Frontal cortex (tissue), 4 donors: ENCODE data around the gene TMA7. TPM values are rescaled to one million over a fixed set of nuclear protein-coding genes. Genes with fewer than 3 reads are reported as not detected.

Experiments
- DNase-seq, 2 donors: peaks; one replicate each; pipeline ENCODE4 v3.0.0; 2012; ENCODE audit warnings: low spot score in 2 of 2
- FAIRE-seq: peaks from 2 replicates; lab custom pipeline; 2012; peaks lifted over from hg19 to GRCh38; lab: Jason Lieb, UNC
- total RNA-seq: library from RNA; depleted of rRNA; stranded (reverse); fragments of >200 nt; gene quantifications from one replicate; pipeline ENCODE4 v1.2.3, GENCODE V29; 2014
- donor health status: control.
- donor health status: control.
- donor health status: control.

The TMA7 gene
- total RNA-seq, 1 donor from 2014 or later: 99.9 TPM

- DNase-seq: peak; percentile 8 to 12
These were observed 32.4 kb upstream of the TMA7 start for GRCh38 chr3:48407542-48408099.

GRCh38 chr3:48408823-48409281, 31.2 kb upstream of the TMA7 start:
- DNase-seq (no peak), FAIRE-seq (no peak)

More at GRCh38 chr3:48407542-48408099, 32.4 kb upstream of the TMA7 start:
- no peak for FAIRE-seq

DNA sequence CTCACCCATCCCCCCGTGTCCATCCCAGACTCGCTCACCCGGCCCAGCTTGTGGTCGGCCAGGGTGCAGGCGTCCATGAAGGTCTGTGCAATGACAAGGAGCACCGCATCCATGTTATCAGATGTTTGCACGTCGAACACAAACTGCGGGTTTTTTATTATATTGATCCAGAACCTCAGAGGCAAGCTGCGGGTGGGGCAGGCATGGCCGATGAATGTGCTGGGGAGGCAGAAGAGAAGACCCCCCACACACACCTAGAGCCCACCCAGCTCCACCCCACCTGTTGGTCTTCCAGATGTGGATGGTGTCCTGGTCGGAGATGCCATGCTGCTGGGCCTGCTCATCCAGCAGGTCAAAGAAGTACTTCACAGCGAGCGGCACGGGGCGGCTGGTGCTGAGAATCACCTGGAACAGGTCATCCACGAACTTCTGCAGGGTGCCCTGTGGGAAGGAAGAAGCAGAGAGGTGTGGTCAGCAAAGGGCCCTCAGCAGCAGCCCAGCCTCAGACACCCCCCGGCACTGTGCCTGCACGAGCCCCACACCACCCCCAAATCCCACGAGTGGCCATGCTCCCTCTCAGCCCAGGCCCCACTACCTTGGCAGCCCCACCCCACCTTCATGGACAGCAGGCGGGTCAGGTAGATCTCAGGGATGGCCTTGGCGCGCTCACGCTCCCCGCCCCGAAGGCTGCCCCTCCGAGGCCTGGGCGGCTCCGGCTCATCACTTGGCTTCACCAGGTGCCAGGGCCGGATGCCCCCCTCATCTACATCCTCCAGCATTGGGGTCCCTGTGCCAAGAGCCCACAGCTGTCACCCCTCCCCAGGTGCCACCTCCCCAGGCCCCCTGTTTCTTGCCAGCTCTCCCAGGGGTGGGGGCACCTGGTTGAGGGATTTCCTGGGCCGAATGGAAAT, 30.5 kb upstream of the TMA7 start:
- FAIRE-seq: no peak
- no peak for DNase-seq

DNA sequence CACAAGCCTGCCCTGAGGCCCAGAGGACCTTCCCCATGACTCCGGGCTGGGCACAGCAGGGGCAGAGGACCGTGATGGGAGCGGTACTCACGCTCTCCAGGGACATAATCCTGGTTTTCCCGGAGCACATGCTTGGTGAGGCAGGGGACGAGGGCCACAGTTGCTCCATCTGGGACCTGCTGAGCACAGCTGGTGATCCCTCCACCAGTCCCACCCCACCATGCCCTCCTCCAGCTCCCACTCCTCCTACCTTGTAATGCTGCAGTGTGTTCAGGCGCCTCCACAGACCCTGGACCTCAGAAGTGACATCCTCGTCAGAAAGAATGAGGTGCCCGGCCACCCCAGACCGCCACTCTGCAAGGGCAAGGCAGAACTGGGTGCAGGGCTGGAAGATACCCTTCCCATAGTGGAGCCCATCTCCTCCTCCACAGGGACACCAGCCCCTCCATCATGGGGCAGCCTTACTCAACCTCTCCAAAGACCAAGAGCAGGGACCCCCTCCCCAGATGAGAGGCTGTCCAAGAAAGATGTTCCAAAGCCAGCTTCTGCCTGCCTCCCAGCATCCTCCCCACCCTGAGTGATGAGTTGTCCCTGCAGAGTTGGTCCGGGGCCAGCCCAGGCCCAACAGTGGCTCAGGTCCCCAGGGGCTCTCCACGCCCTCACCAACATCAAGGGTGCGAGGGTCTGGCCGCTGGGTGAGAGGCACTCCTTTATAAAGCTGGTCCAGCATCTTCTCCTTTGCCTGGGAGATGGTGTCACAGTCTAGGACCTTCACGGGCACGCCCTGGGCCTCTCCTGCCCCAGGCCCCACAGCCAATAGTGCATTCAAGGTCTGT, 29.6 kb upstream of the TMA7 start:
- no peak for FAIRE-seq

DNA sequence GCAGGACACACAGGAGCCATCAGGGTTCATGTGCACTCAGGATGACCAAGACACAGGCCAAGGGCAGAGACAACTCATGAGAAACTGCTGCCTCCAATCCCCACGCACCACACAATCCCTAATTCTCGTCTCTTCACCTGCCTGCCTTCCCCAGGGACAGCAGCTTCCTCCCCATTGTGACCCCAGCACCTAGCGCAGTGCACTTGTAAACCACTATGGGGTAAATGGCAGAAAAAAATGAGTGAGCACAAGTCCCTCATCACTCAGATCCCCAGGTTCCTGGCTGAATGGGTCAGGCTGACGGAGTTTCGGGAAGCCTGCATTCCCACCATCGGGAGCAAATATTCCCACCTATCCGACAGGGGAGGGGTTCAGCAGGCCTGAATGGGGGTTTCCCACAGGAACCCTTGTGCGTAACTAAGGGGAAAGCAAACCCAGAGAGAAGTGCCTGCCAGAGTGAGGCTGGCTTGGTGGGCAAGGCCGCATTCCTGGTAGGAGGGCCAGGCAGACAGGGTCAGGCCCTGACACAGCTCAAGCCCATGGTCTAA, 28.9 kb upstream of the TMA7 start:
- DNase-seq: peak in 1 of 2 donors; percentile 5
- FAIRE-seq: no peak

More for the DNA sequence above, 29.6 kb upstream of the TMA7 start:
- peak in 1 of 2 donors; percentile 13 for DNase-seq

DNA sequence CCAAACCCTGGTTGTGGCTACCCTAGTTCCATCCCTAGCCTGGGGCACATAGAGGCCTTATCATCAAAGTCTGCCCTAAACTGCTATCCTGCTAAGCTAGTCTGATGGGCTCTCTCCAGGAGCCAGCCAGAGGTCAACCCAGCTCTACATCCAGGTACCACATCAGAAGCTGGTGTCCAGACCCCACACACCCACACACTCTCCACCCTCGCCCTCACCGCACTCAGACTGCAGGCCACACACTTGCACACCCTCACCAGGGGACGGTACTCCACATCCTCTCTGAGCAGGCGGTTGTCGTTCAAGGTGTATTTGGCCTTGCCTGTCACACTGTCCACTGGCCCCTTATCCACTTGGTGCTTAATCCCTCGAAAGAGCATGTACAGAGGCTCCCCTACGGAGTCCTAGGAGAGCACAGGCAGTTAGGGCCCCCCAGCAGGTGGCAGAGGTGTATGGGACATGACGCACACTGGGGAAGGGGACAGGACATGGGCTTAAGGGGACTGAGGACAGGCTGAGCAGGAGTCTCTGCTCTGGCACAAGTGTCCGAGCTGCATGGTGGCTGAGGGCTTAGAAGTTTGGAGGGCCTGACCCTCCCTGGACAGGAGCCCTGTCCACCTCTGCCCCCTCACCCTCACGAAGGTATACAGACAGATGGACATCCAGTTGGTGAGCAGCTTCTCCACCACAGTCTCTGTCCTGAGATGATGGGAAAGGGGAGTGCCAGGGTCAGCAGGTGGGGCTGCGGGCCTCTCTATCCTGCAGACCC, 28.3 kb upstream of the TMA7 start:
- FAIRE-seq (no peak), DNase-seq (no peak)

DNA sequence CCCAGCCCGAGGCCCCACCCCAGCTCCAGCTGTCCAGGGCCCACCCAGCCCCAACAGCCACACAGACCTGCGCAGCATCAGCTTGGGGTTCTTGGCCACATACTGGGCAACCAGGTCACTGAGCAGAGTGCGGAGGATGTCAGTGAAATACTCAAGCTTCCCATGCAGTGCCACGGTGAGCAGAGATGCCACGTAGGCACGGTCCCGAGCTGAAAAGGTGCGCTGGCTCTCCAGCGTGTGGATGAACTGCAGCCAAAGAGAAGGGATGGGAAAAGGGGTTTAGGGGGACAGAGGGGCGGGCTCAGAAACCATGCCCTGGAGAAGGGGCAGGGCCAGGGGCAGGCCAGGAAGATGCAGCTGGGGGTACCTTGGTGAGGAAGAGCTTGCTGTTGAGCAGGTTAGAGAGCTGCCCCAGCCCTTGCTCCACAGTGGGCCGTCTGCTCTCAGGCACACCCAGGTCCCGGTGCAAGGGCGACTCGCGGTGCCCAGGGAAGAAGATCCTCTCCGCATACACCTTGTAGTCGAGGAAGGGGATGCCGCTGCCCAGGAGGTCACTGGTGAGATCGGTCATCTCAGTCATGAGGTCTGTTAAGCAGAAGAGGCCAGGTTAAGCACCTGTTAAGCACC, 27.6 kb upstream of the TMA7 start:
- FAIRE-seq: no peak
- no peak for DNase-seq

GRCh38 chr3:48413086-48413485, 27.0 kb upstream of the TMA7 start:
- FAIRE-seq (no peak), DNase-seq (no peak)

DNA sequence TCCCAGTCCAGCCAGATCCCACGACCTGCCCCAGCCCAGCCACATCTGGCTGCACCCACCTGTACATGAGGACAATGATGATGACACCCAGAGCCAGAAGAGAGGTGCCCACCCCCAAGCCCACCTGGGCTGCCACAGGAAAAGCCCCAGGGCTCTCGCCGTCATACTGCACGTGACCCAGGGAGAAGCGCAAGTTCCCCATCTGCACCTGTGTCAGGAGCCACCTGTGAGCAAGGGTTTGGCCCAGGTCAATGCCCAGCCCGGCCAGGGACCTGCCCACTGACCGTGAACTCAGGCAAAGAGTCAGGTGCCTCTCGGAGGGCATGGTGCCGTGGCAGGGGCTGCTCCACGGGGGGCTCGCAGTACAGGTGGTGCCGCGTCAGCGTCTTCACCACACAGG, 26.4 kb upstream of the TMA7 start:
- DNase-seq (no peak), FAIRE-seq (no peak)

DNA sequence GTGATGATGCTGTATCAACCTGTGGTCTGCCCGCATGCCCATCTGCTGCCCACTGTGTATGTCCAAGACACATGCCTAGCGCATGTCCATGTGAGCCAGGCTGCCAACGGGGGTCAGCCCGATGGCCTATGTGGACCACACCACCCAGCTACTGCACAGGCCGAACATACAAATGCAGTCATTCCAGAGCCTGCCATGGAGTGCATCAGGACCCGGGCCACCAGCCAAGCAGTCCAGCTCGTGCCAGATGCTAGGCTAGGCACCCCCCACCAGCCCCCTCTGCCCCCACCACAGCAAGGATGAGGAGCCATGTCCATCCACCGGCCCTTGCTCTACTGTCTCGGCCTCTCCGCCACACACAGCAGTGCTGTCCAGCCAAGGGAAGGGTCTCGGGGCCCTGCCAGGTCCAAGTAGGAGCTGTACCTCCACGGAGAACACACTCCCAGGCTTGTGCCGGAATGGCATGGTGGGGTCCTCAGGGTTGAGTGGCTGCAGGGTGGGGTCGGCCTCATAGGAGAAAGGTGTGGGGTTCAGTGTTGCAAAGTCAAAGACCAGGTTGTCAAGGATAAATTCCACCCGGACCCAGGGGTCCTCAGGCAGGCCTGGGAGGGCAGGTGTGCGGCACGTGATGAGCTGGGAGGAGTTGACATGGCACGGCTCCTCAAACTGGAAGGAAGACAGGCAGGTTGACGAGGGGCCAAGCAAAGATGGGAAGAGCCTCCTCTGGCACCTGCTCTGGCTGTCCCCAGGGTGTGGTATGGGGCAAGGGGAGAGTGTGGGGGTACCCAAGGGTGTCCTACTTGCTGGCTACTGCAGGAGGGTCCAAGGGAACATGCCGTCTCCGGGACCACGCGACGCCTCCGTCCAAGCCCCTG, 25.4 kb upstream of the TMA7 start:
- DNase-seq (no peak), FAIRE-seq (no peak)

DNA sequence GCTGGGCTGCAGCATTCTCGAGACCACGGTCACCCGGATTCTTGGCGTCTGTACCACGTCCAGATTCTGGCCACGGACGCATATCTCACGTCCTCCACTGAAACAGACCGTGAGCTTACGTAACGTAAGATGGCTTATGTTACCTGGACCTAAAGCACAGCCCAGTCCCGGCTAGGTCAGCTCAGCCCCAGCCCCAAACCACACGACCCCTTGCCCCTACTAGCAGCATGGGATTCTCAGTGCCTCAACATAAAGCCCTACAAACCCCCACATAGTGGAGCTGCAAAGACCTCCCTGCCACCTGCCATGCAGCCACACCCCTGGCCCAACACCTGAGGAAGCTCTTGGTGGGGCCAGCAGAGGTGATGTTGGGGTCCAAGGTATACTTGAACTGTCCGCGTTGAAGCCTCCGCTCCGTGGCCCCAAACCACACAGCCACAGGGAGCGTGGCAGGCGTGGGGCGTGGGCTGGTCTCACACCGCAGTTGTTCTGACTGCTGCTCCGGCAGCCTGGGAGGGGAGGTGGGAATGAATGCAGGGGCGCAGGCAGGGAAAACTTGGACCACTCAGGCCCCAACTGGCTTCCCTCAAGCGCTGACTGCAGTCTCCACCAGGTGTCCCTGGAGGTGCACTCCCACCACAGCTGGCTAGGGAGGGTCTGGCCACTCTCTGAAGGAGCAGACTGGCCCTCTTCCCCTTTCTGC, 24.7 kb upstream of the TMA7 start:
- no peak for DNase-seq

DNA sequence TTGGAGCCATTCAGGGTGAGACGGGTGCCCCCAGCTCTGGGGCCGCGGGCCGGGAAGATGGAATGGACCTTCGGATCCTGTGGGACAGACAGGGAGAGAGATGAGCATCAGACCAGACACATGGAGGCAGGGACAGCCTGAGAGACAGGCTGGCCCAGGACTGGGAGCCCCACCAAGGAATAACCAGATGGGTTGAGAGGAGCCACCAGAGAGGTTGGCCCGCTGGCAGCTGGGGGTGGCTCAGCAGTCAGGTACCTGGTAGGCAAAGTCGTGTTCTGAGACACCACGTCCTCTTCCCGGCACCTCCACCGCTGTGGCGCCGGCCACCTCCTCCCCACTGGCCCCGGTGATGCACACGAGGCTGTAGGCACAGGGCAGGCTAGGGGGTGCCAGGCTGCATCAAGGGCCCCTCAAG, 24.0 kb upstream of the TMA7 start:
- no peak for FAIRE-seq

More for the DNA sequence above, 24.7 kb upstream of the TMA7 start:
- no peak for FAIRE-seq

GRCh38 chr3:48416546-48416945, 23.5 kb upstream of the TMA7 start:
- no peak for FAIRE-seq
- DNase-seq: no peak

More for the DNA sequence above, 24.0 kb upstream of the TMA7 start:
- DNase-seq: no peak

DNA sequence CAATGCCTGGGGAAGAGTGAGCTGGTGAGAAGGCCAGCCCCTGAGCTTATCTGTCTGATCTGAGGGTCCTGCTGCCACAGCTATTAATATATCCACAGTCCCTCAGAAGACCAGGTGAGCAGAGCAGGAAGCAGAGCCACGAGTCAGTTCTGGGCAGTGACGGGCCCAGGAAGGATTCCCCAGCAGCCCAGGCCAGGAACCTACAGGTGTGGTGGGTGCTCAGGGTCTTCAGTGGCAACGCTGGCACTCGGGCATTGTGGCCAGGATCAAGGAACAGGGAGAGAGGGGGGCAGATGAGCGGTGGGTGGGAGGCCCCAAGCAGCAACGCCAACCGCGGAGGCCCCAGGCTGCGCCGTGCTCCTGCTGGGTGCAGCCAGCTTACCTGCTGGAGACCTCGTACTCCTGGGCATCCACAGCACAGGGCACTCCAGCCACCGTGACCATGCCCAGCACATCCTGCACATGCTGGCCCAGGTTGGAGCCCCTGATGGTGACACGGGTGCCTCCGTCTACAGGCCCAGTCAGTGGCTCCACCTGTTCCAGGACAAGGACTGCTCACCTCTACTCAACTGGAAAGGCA, 22.4 kb upstream of the TMA7 start:
- FAIRE-seq (no peak), DNase-seq (no peak)

DNA sequence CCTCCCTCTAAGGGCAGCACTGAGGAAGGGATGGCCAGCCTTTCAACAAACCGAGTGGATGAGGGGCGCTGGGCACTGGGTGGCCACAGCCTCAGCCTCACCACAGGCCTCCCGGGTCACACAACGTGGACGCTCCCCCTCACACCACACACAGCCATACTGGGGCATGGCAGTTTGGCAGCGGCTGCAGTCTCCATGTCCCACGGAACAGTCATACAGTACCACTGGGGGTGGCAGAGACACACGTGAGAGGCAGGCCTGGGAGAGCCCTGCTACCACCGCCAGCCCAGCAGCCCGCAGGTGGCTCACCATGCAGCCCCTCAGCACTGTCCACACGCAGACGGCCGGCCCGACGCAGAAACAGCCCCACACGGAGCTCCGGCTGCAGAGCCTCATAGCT, 21.9 kb upstream of the TMA7 start:
- no peak for FAIRE-seq
- no peak for DNase-seq

DNA sequence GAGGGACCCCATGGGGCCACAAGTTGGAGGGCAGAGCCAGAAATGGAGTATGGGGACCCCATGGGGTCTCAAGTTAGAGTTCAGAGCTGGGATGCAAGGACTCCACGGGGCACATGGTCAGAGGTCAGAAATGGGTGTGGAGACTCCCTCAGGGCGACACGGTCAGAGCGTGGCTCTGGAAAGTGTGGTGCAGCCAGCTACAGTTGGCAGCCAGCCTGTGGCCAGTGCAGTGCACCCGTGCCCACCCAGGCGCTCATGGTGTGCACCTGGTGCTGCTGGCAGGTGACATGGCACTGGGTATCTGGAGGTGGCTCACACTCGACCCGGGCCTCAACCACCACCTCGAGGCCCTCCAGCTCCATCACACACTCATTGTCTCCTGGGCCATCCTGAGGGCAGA, 21.4 kb upstream of the TMA7 start:
- DNase-seq: no peak
- no peak for FAIRE-seq

- FAIRE-seq: no peak
- no peak for DNase-seq
These were observed 20.9 kb upstream of the TMA7 start for GRCh38 chr3:48419149-48419548.
